IPS-11a (cell line): Measurements from ENCODE around the gene GALNT16.
"Not testable (repeated sequence)": the region's sequence is repeated elsewhere in the genome, so short reads cannot be mapped to it uniquely, and the experiment has no call there.

Experiments used
- H3K4me3 ChIP-seq: one replicate; pipeline ENCODE4 v1.5.1; 2013; ENCODE audit warnings: low read depth, low read length, control low read depth

Gene GALNT16

GRCh38 chr14:69284170-69284569 lies 24.2 kb downstream of the GALNT16 start:
- no peak overlapping the region for H3K4me3 ChIP-seq

- H3K4me3 ChIP-seq, result no peak overlapping the region
Observed at GRCh38 chr14:69285661-69286255, 25.8 kb downstream of the GALNT16 start.

GRCh38 chr14:69287098-69288010 lies 27.4 kb downstream of the GALNT16 start:
- no peak overlapping the region for H3K4me3 ChIP-seq

- H3K4me3 ChIP-seq, result no peak overlapping the region
Observed at GRCh38 chr14:69288011-69288771, 28.2 kb downstream of the GALNT16 start.

GRCh38 chr14:69288956-69289705 lies 29.2 kb downstream of the GALNT16 start:
- H3K4me3 ChIP-seq, result no peak overlapping the region

GRCh38 chr14:69289811-69290520 lies 30.0 kb downstream of the GALNT16 start:
- no peak overlapping the region for H3K4me3 ChIP-seq

- not testable (repeated sequence) for H3K4me3 ChIP-seq
Observed at GRCh38 chr14:69290881-69291280, 30.9 kb downstream of the GALNT16 start.

GRCh38 chr14:69291396-69291795 lies 31.4 kb downstream of the GALNT16 start:
- H3K4me3 ChIP-seq, result no peak overlapping the region

- H3K4me3 ChIP-seq, result no peak overlapping the region
Observed at GRCh38 chr14:69291891-69292561, 32.1 kb downstream of the GALNT16 start.

- H3K4me3 ChIP-seq, result no peak overlapping the region
Observed at GRCh38 chr14:69298131-69299071, 38.4 kb downstream of the GALNT16 start.

- no peak overlapping the region for H3K4me3 ChIP-seq
Observed at GRCh38 chr14:69299286-69300035, 39.5 kb downstream of the GALNT16 start.

GRCh38 chr14:69300601-69301221 lies 40.8 kb downstream of the GALNT16 start:
- no peak overlapping the region for H3K4me3 ChIP-seq

GRCh38 chr14:69303086-69303485 lies 43.1 kb downstream of the GALNT16 start:
- no peak overlapping the region for H3K4me3 ChIP-seq

- H3K4me3 ChIP-seq, result no peak overlapping the region
Observed at GRCh38 chr14:69312608-69313007, 52.6 kb downstream of the GALNT16 start.

GRCh38 chr14:69313176-69313575 lies 53.2 kb downstream of the GALNT16 start:
- H3K4me3 ChIP-seq, result no peak overlapping the region

GRCh38 chr14:69314327-69314726 lies 54.4 kb downstream of the GALNT16 start:
- no peak overlapping the region for H3K4me3 ChIP-seq

- no peak overlapping the region for H3K4me3 ChIP-seq
Observed at GRCh38 chr14:69315301-69315700, 55.3 kb downstream of the GALNT16 start.
